HG02938 (cell line): ENCODE data around the gene CUZD1.
"Not testable (repeated sequence)": the region's sequence is repeated elsewhere in the genome, so short reads cannot be mapped to it uniquely, and the experiment has no call there.

Source experiments
- ATAC-seq: cut with Tn5 transposase; IDR thresholded peaks from one replicate; pipeline ENCODE4 v1.9.1; 2021; ENCODE audit warnings: mild to moderate bottlenecking, moderate library complexity; ENCODE audit not compliant: unreplicated experiment

The CUZD1 gene

DNA sequence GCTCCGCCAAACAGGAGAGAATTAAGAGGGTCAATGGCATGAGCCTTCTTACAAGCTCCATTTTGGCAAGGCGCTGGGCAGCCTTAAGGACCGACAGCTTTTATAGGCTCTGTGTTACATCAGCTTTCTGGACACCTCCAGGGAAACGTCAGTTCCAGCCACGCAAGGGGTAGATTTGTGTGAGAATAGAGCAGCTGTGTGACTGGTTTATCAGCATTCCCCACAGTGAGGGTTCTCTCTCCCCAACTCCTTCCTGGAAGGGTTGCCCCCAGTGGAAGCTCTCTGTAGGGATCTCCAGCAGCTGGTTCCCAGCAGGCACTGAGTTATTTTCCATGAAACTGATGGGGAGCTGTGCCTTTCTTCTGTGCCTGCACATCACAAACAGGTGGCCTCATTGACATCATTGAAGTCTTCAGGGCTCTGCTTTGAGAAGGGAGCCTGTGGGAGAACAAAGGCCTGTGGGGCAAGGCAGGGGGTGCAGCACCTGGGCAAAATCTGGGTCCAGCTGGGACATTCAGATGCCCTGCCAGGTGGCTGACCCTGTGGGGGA, at the start of gene CUZD1:
Gene CUZD1, minus strand, starts transcription at position 75 of the 550 bp plus-strand sequence. Its CDS starts 14 bp downstream, at position 61.
- ATAC-seq, result no peak

GRCh38 chr10:122894261-122894944, 48.7 kb upstream of the CUZD1 start:
- ATAC-seq, result no peak

DNA sequence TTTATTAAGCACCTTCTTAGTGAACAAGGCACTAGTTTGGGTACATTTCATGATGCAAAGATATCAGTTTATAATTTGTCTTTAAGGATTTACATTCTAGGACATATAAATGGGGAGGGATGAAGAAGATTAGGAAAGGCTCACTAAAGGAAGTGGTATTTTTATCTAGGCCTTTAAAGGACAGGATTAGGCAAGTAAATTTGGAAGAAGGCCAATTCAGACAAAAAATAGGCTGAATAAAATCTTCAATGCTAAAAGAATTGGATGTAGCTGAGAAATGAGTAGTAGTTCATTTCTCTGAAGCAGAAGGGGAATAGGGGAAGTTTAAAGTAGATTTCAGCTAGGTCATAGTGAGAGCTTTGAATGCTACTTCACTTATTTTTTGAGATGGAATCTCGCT, 38.5 kb upstream of the CUZD1 start:
- ATAC-seq, result no peak

DNA sequence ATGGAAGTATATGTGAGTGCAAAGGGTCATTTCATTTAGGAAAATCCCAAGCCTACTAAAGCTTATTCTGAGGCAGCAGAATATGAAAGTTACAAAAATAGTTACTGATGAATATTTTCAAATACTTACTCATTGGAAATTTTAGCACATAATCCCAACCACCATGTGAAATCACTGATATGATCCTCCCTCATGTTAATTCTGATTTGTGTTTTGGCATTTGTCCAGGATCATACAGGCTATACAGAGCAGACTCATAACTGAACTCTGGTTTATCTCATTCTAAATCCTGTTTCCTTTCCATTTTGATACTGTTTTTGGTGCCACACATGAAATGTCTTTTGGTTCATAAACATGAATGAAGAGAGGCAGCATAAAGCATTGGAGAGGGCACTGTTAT, 37.1 kb upstream of the CUZD1 start:
- no peak for ATAC-seq

- peak; percentile 80 for ATAC-seq
These were observed 33.9 kb upstream of the CUZD1 start, which contains the start of gene FAM24B for GRCh38 chr10:122879339-122880273. TSS of gene FAM24B (minus strand) at chr10:122879581. CDS start at chr10:122850515, 29,066 bp downstream.

DNA sequence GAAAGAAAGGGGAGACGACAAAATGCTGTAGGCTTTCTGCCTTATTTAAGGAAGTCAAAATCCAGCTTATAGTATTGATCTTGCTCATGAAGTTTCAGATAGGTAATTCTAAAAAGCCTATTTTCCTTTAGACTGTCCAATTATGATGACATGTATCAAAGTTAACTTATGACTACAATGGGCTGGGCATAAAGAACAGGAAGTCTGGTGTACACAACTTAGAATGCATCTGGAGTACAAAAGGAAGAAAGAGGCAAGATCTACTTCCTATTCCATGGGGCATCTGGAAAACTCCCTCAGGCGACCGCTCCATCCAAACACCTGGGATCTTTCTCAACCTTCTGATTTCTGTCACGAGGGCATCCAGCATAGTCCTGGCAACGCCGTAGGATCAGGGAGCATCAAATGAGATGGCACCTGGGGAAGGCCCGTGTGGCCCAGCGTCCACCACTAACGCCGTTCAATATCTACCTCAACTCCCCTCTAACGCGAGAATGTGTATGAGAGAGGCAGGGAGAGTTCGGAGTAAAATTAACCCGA, 33.2 kb upstream of the CUZD1 start:
- ATAC-seq, result peak; percentile 20

- ATAC-seq, result no peak
These were observed 31.6 kb upstream of the CUZD1 start for GRCh38 chr10:122877264-122877663.

DNA sequence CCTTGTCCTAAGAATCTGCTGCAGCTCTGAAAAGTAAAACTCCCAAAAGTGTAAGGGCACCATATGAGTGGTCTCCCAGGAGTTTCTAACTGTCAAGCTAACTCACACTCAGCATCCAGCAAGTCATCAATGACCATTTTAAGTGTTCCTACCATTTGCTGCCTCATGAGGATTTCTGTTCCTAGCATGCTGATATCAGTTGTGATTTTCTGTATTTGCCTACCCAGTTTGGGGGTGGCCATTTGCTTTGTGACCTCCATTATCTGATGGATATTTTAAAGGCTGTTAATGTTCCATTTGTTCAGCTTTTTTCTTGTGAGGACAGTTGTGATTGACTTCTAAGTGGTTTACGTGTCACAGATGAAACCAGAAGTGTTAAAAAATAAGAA, 30.8 kb upstream of the CUZD1 start:
- ATAC-seq, result no peak

GRCh38 chr10:122875843-122876466, 30.3 kb upstream of the CUZD1 start:
- ATAC-seq, result no peak

DNA sequence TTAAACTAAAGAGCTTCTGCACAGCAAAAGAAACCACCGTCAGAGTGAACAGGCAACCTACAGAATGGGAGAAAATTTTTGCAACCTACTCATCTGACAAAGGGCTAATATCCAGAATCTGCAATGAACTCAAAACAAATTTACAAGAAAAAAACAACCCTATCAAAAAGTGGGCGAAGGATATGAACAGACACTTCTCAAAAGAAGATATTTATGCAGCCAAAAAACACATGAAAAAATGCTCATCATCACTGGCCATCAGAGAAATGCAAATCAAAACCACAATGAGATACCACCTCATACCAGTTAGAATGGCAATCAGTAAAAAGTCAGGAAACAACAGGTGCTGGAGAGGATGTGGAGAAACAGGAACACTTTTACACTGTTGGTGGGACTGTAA, 26.3 kb upstream of the CUZD1 start:
- ATAC-seq, result not testable (repeated sequence)

DNA sequence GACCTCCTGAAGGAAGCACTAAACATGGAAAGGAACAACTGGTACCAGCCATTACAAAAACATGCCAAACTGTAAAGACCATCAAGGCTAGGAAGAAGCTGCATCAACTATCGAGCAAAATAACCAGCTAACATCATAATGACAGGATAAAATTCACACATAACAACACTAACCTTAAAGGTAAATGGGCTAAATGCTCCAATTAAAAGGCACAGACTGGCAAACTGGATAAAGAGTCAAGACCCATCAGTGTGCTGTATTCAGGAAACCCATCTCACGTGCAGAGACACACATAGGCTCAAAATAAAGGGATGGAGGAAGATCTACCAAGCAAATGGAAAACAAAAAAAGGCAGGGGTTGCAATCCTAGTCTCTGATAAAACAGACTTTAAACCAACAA, 23.1 kb upstream of the CUZD1 start:
- ATAC-seq, result not testable (repeated sequence)

GRCh38 chr10:122866757-122867482, 21.3 kb upstream of the CUZD1 start:
- not testable (repeated sequence) for ATAC-seq

- ATAC-seq, result no peak
These were observed 19.2 kb upstream of the CUZD1 start for GRCh38 chr10:122864901-122865300.

- no peak for ATAC-seq
These were observed 18.5 kb upstream of the CUZD1 start for GRCh38 chr10:122864194-122864592.

- ATAC-seq, result no peak
These were observed 17.8 kb upstream of the CUZD1 start for GRCh38 chr10:122863216-122864193.

GRCh38 chr10:122861711-122862161, 16.1 kb upstream of the CUZD1 start:
- no peak for ATAC-seq

- no peak for ATAC-seq
These were observed 13.9 kb upstream of the CUZD1 start for GRCh38 chr10:122859527-122859926.

DNA sequence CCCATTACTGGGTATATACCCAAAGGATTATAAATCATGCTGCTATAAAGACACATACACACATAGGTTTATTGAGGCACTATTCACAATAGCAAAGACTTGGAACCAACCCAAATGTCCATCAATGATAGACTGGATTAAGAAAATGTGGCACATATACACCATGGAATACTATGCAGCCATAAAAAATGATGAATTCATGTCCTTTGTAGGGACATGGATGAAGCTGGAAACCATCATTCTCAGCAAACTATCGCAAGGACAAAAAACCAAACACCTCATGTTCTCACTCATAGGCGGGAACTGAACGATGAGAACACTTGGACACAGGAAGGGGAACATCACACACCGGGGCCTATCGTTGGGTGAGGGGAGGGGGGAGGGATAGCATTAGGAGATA, 12.4 kb upstream of the CUZD1 start:
- not testable (repeated sequence) for ATAC-seq

GRCh38 chr10:122856902-122857301, 11.2 kb upstream of the CUZD1 start:
- ATAC-seq, result no peak
